K562 (cell line): ENCODE measurements around the gene NDUFAF5. TPM values are rescaled to one million over a fixed set of nuclear protein-coding genes. Genes with fewer than 3 reads are reported as not detected.

ENCODE experiments used
- ATAC-seq: fragments of 200-7000 bp; cut with Tn5 transposase; 3 replicates; pipeline ENCODE4 v1.9.1; 2020; ENCODE audit warnings: moderate library complexity
- BruUV-seq: library from RNA; stranded (reverse); fragments of 400-500 nt; replicated peaks from 2 replicates; lab custom pipeline; 2021; lab: Mats Ljungman, UMichigan
- CTCF ChIA-PET: fragments of 300-600 bp; formaldehyde crosslinking; extraction: SDS; loops from one replicate; lab custom pipeline; 2021; ENCODE audit warnings: low intra/inter-chr PET ratio; lab: Yijun Ruan, JAX
- POLR2A ChIA-PET: fragments of 300-600, 350-650 bp; sonication (Branson Sonifier 250); formaldehyde crosslinking; extraction: SDS; loops from one replicate; lab custom pipeline; 2021; ENCODE audit warnings: antibody characterized with exemption, inconsistent platforms; lab: Yijun Ruan, JAX
- DNase-seq, 4 experiments: peaks; one replicate each; pipeline versions ENCODE4 v3.0.0 to v3.0.0-alpha.2; 2011 to 2018; ENCODE audit warnings: low spot score in 3 of 4, mixed read lengths in 3 of 4; ENCODE audit errors: extremely low read depth in 1 of 4
- FAIRE-seq: peaks from 2 replicates; lab custom pipeline; 2011; peaks lifted over from hg19 to GRCh38; lab: Jason Lieb, UNC
- H2AFZ ChIP-seq: 2 replicates; pipeline ENCODE4 v1.6.0; 2011; ENCODE audit warnings: low read depth, low read length, control low read depth, inconsistent platforms
- H3K27ac ChIP-seq: fragments of 200-600 bp; 3 replicates; pipeline ENCODE4 v1.8.0; 2011; ENCODE audit warnings: low read depth, mild to moderate bottlenecking, control low read depth, inconsistent platforms, low read length, moderate library complexity, mixed read lengths; ENCODE audit errors: extremely low read depth
- H3K27me3 ChIP-seq, 2 experiments: fragments of 300-600 bp in 1 of 2; 2 replicates in 1 of 2; 3 replicates in 1 of 2; pipeline versions ENCODE4 v1.6.0 to v1.8.0; 2011; ENCODE audit warnings: inconsistent platforms in 2 of 2, low read length in 2 of 2, mild to moderate bottlenecking in 1 of 2, mixed read lengths in 1 of 2, moderate library complexity in 1 of 2; ENCODE audit not compliant: control insufficient read depth in 2 of 2, insufficient read depth in 2 of 2
- H3K36me3 ChIP-seq: fragments of 300-600 bp; 3 replicates; pipeline ENCODE4 v1.8.0; 2011; ENCODE audit warnings: mild to moderate bottlenecking, low read length, inconsistent platforms; ENCODE audit not compliant: control insufficient read depth, insufficient read depth
- H3K4me1 ChIP-seq, 2 experiments: fragments of 200-600 bp in 1 of 2; replicated peaks in 1 of 2; 2 replicates in 1 of 2; 3 replicates in 1 of 2; pipeline versions ENCODE4 v1.5.1 to v1.8.0; 2011; ENCODE audit warnings: inconsistent platforms in 2 of 2, low read length in 2 of 2, mild to moderate bottlenecking in 1 of 2, mixed read lengths in 1 of 2, moderate library complexity in 1 of 2; ENCODE audit not compliant: control insufficient read depth in 2 of 2, insufficient read depth in 2 of 2
- H3K4me2 ChIP-seq: 2 replicates; pipeline ENCODE4 v1.6.1; 2011; ENCODE audit warnings: low read length, control low read depth, inconsistent platforms, mixed read lengths; ENCODE audit not compliant: insufficient read depth
- H3K4me3 ChIP-seq: fragments of 200-600 bp; sonication (generic), shearing (Covaris generic); 2 replicates; pipeline ENCODE4 v1.5.1; 2016; ENCODE audit warnings: control low read depth, inconsistent platforms
- H3K79me2 ChIP-seq: fragments of 200-600 bp; 3 replicates; pipeline ENCODE4 v1.8.0; 2011; ENCODE audit warnings: low read length, inconsistent platforms; ENCODE audit not compliant: control insufficient read depth, insufficient read depth
- H3K9ac ChIP-seq, 2 experiments: 2 replicates each; pipeline versions ENCODE4 v1.6.0 to v1.6.1; 2011; ENCODE audit warnings: low read depth in 2 of 2, low read length in 2 of 2, control low read depth in 1 of 2, inconsistent platforms in 1 of 2, mild to moderate bottlenecking in 1 of 2, mixed read lengths in 1 of 2; ENCODE audit not compliant: insufficient read depth in 1 of 2
- H3K9me1 ChIP-seq: one replicate; pipeline ENCODE4 v1.6.0; 2011; ENCODE audit warnings: inconsistent platforms, mild to moderate bottlenecking, low read length, moderate library complexity; ENCODE audit not compliant: control insufficient read depth, insufficient read depth
- H3K9me3 ChIP-seq: replicated peaks from 2 replicates; pipeline ENCODE4 v1.5.1; 2011; ENCODE audit warnings: low read depth, low read length, inconsistent platforms; ENCODE audit not compliant: control insufficient read depth, insufficient read depth
- H4K20me1 ChIP-seq: replicated peaks from 2 replicates; pipeline ENCODE4 v1.6.1; 2011; ENCODE audit warnings: low read length, inconsistent platforms, mixed read lengths; ENCODE audit not compliant: control insufficient read depth, insufficient read depth
- ARNT ChIP-seq, 2 experiments: fragments of 450-650 bp; IDR thresholded peaks; 2 replicates each; pipeline ENCODE4 v1.6.1; 2016; ENCODE audit warnings: mild to moderate bottlenecking in 1 of 2
- CGGBP1 ChIP-seq: fragments of 250-450 bp; sonication (Bioruptor Pico); IDR thresholded peaks from 2 replicates; pipeline ENCODE4 v1.9.0; 2021; ENCODE audit warnings: mild to moderate bottlenecking
- CTCF ChIP-seq, 3 experiments: IDR thresholded peaks in 2 of 3; conservative IDR thresholded peaks in 1 of 3; 2 replicates each; pipeline ENCODE4 v1.5.1; 2011 to 2012; ENCODE audit warnings: low read length in 3 of 3, mild to moderate bottlenecking in 3 of 3, control low read depth in 2 of 3, improper control_type of control experiment in 1 of 3, inconsistent platforms in 1 of 3, low read depth in 1 of 3, mixed read lengths in 1 of 3, moderate library complexity in 1 of 3; ENCODE audit not compliant: insufficient read depth in 2 of 3
- HNRNPUL1 ChIP-seq: fragments of 200-400 bp; formaldehyde crosslinking; IDR thresholded peaks from 2 replicates; pipeline ENCODE4 v1.6.1; 2017; ENCODE audit warnings: low read length
- MEF2A ChIP-seq: IDR thresholded peaks from 2 replicates; pipeline ENCODE4 v1.6.1; 2011; ENCODE audit warnings: low read depth, mild to moderate bottlenecking, low read length, moderate library complexity; ENCODE audit not compliant: control insufficient read depth
- NFYB ChIP-seq: IDR thresholded peaks from 2 replicates; pipeline ENCODE4 v1.6.1; 2011; ENCODE audit warnings: mild to moderate bottlenecking, moderate library complexity; ENCODE audit not compliant: insufficient read length; ENCODE audit errors: extremely low read depth
- PBX2 ChIP-seq, 2 experiments: IDR thresholded peaks in 1 of 2; conservative IDR thresholded peaks in 1 of 2; 2 replicates each; pipeline ENCODE4 v1.6.1; 2016; ENCODE audit warnings: low read depth in 2 of 2, mild to moderate bottlenecking in 1 of 2, missing compliant biosample characterization in 1 of 2, missing genetic modification characterization in 1 of 2, moderate library complexity in 1 of 2
- RBFOX2 ChIP-seq: fragments of 200-400 bp; formaldehyde crosslinking; IDR thresholded peaks from 2 replicates; pipeline ENCODE4 v1.6.1; 2017; ENCODE audit warnings: low read depth, mild to moderate bottlenecking, low read length, moderate library complexity
- SMAD1 ChIP-seq: fragments of 150-350 bp; IDR thresholded peaks from 2 replicates; pipeline ENCODE4 v1.6.1; 2014; ENCODE audit warnings: low read length, low read depth; ENCODE audit not compliant: partially characterized antibody
- ZBTB1 ChIP-seq: sonication (generic); formaldehyde crosslinking; IDR thresholded peaks from 2 replicates; pipeline ENCODE4 v1.8.1; 2023; ENCODE audit warnings: missing genetic modification reagents, low read depth, mild to moderate bottlenecking, borderline replicate concordance
- ZKSCAN3 ChIP-seq: fragments of 250-450 bp; sonication (Bioruptor Pico); IDR thresholded peaks from 2 replicates; pipeline ENCODE4 v1.4.0; 2020
- ZNF444 ChIP-seq: fragments of 250-450 bp; sonication (Bioruptor Pico); IDR thresholded peaks from 2 replicates; pipeline ENCODE4 v1.4.0; 2020; ENCODE audit warnings: mild to moderate bottlenecking, moderate library complexity
- ZNF707 ChIP-seq: fragments of 250-450 bp; sonication (Bioruptor Pico); conservative IDR thresholded peaks from 2 replicates; pipeline ENCODE4 v1.8.0; 2022; ENCODE audit warnings: inconsistent platforms, mild to moderate bottlenecking, moderate library complexity
- ZNF830 ChIP-seq: fragments of 250-450 bp; sonication (Bioruptor Pico); IDR thresholded peaks from 2 replicates; pipeline ENCODE4 v1.5.0; 2021; ENCODE audit warnings: mild to moderate bottlenecking
- WGBS: fragments of 100-300 bp; shearing (Covaris generic); methylation state at CpG from one replicate; pipeline ENCODE4 v1.1.6; 2016; ENCODE audit warnings: low coverage, mixed read lengths; ENCODE audit not compliant: insufficient coverage; ENCODE audit errors: missing lambda C conversion rate; 5-methylcytosine and 5-hydroxymethylcytosine counted together
- in situ Hi-C: fragments of 300-500 bp; cut with MboI; formaldehyde crosslinking; loops from 4 replicates; pipeline ENCODE4 v1.15.0; 2018; ENCODE audit warnings: inconsistent platforms, mixed read lengths
- intact Hi-C: fragments of 100-400 bp; cut with micrococcal nuclease; formaldehyde crosslinking; loops from 2 replicates; pipeline ENCODE4 v1.14.2; 2022
- polyA plus RNA-seq, 8 experiments: library from polyadenylated mRNA; depleted of rRNA in 4 of 8; stranded (reverse) in 5 of 8; unstranded in 3 of 8; fragments of >200 nt; fragmentation: Nextera tagmentation in 2 of 8; fragmentation: Illumina TruSeq in 1 of 8; extraction: Ambion mirVana in 2 of 8; extraction: Trizol in 1 of 8; gene quantifications; 2 replicates each; pipeline versions ENCODE4 v1.2.1 to v1.2.3, GENCODE V29; 2011 to 2014; ENCODE audit warnings: inconsistent platforms in 1 of 8, missing spikeins in 1 of 8
- total RNA-seq, 7 experiments: library from RNA; depleted of rRNA in 6 of 7; stranded (reverse); fragments of >200 nt in 6 of 7; fragmentation: Illumina TruSeq in 2 of 7; extraction: Trizol in 2 of 7; gene quantifications; 2 replicates each; pipeline versions ENCODE4 v1.2.1 to v1.2.3, GENCODE V29; 2011 to 2021; ENCODE audit warnings: low replicate concordance in 1 of 7

NDUFAF5 gene
- total and polyA plus RNA-seq, 9 of the 15 experiments (the other 6 are each of a cell fraction or from before 2014, with no cell fraction given) = 17.2 to 33.1 (median 27.3) TPM

- Histone ChIP-seq H3K79me2 (no peaks in the 10 kb centered on the region), H3K4me3 (no peak overlapping the region), H3K27ac (no peak overlapping the region), H3K4me1 (no peaks in the 10 kb centered on the region), H2AFZ (no peak overlapping the region), H3K27me3 (peaks cover 0 to 4% of the 10 kb centered on the region in 2 experiments; a peak in 1 of 5 replicates), H3K36me3 (no peaks in the 10 kb centered on the region), H3K9me3 (no peaks in the 10 kb centered on the region), H4K20me1 (no peaks in the 10 kb centered on the region), H3K9me1 (no peaks in the 10 kb centered on the region), H3K4me2 (no peak overlapping the region), H3K9ac (no peak overlapping the region)
- TF ChIP-seq CGGBP1 (CRISPR knock-in tag) (no peak), SMAD1 (no peak), CTCF (IDR thresholded peaks at IDR 0.05 in 2 of 3, conservative IDR thresholded peaks at IDR 0.05 in 1 of 3; ENCODE audit: insufficient read depth in 2 of 3, low read depth in 1 of 3, low read length in 3 of 3) (no peak), PBX2 (CRISPR knock-in tag; IDR thresholded peaks at IDR 0.05; ENCODE audit: low read depth) (no peak), PBX2 (tag; conservative IDR thresholded peaks at IDR 0.05; ENCODE audit: low read depth) (no peak), ZNF830 (CRISPR knock-in tag) (no peak), ZKSCAN3 (CRISPR knock-in tag) (no peak), MEF2A (no peak), HNRNPUL1 (no peak), ARNT (IDR thresholded peaks at IDR 0.05) (no peak), ZNF707 (CRISPR knock-in tag) (no peak), NFYB (no peak), RBFOX2 (no peak), ZBTB1 (CRISPR knock-in tag) (no peak), ZNF444 (CRISPR knock-in tag) (no peak)
- 0% methylated on average over 4 of the region's 4 CpGs for WGBS
- no TSS peak for BruUV-seq
- in situ Hi-C loops = no loop called here
- DNase-seq (no peak), FAIRE-seq (no peak), ATAC-seq (no peak)
- CTCF ChIA-PET = no interaction called here
- intact Hi-C loops = no loop called here
- POLR2A ChIA-PET = no interaction called here
Measured at GRCh38 chr20:13855613-13856012, 70.8 kb downstream of the NDUFAF5 start.
